ENCODE data around the gene GSTA1.
"Not testable (repeated sequence)": the region's sequence is repeated elsewhere in the genome, so short reads cannot be mapped to it uniquely, and the experiment has no call there.

GSTA1 gene

GRCh38 chr6:52802806-52803205, 810 bp downstream of the GSTA1 start:
- DNase-seq, result no peak

- no peak for DNase-seq
These were observed 2.3 kb downstream of the GSTA1 start for GRCh38 chr6:52801188-52801841.

GRCh38 chr6:52799272-52799671, 4.3 kb downstream of the GSTA1 start:
- not testable (repeated sequence) for DNase-seq

- not testable (repeated sequence) for DNase-seq
These were observed 9.2 kb downstream of the GSTA1 start for GRCh38 chr6:52794366-52794765.

- no peak for DNase-seq
These were observed 12.8 kb downstream of the GSTA1 start for GRCh38 chr6:52790861-52791260.

GRCh38 chr6:52789658-52790057, 14.0 kb downstream of the GSTA1 start:
- DNase-seq, result not testable (repeated sequence)

- DNase-seq, result no peak
These were observed 15.1 kb downstream of the GSTA1 start for GRCh38 chr6:52788478-52788877.

- DNase-seq, result no peak
These were observed 15.7 kb downstream of the GSTA1 start for GRCh38 chr6:52787917-52788316.

GRCh38 chr6:52786249-52786956, 17.2 kb downstream of the GSTA1 start:
- DNase-seq, result no peak

- DNase-seq, result not testable (repeated sequence)
These were observed 20.8 kb downstream of the GSTA1 start for GRCh38 chr6:52782696-52783274.

GRCh38 chr6:52782209-52782608, 21.4 kb downstream of the GSTA1 start:
- not testable (repeated sequence) for DNase-seq

GRCh38 chr6:52779237-52779636, 24.4 kb downstream of the GSTA1 start:
- DNase-seq, result no peak

- not testable (repeated sequence) for DNase-seq
These were observed 26.8 kb downstream of the GSTA1 start for GRCh38 chr6:52776711-52777351.

GRCh38 chr6:52769399-52769798, 34.2 kb downstream of the GSTA1 start:
- not testable (repeated sequence) for DNase-seq

GRCh38 chr6:52767658-52768057, 36.0 kb downstream of the GSTA1 start:
- not testable (repeated sequence) for DNase-seq

- DNase-seq, result not testable (repeated sequence)
These were observed 40.2 kb downstream of the GSTA1 start, which contains the start of gene GSTA2 for GRCh38 chr6:52763322-52763916. GSTA2 (minus strand) TSS chr6:52763475; CDS start chr6:52757947, 5,528 bp downstream.

- DNase-seq, result not testable (repeated sequence)
These were observed 41.7 kb downstream of the GSTA1 start for GRCh38 chr6:52761673-52762491.

GRCh38 chr6:52760105-52760765, 43.4 kb downstream of the GSTA1 start:
- no peak for DNase-seq

- DNase-seq, result no peak
These were observed 44.5 kb downstream of the GSTA1 start for GRCh38 chr6:52759085-52759484.

- not testable (repeated sequence) for DNase-seq
These were observed 45.8 kb downstream of the GSTA1 start for GRCh38 chr6:52757651-52758338.

- DNase-seq, result no peak
These were observed 49.2 kb downstream of the GSTA1 start for GRCh38 chr6:52754443-52754842.

All from NCI-H446 treated with DMSO at 0.1 percent for 48 hours (cell line).